ENCODE results near the gene SCNN1B.

SCNN1B gene

DNA sequence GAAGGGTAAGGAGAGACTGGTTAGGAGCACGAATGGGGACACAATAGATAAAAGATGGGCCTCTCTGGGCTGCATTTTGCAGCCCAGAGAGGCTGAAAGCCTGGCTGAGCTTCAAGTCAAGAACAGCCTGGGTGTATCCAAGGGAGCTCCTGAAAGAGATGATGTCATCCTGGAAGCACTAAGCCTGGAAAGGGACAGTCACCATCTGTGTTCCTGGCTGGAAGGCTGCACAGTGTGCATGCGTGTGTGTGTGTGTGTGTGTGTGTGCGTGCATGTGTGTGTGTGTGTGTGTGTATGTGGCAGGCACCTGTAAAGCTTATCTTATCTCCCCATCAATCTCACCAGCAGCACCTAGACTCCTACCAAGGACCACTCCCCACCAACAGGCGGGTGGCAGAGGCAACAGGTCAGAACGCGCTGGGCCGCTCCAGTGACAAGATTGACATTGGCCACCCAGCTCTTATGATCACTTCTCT is 106.8 kb downstream of the SCNN1B start:
- CTCF ChIA-PET = interaction anchor here (1.1 to 5.8 kb wide), 2 partner anchors 26 to 227 kb away, joined by 3 to 44 read pairs; no protein-coding TSS in a partner anchor
- DNase-seq (ENCODE audit: low read depth, low spot score) = no peak
- TF ChIP-seq, protein P1, sequence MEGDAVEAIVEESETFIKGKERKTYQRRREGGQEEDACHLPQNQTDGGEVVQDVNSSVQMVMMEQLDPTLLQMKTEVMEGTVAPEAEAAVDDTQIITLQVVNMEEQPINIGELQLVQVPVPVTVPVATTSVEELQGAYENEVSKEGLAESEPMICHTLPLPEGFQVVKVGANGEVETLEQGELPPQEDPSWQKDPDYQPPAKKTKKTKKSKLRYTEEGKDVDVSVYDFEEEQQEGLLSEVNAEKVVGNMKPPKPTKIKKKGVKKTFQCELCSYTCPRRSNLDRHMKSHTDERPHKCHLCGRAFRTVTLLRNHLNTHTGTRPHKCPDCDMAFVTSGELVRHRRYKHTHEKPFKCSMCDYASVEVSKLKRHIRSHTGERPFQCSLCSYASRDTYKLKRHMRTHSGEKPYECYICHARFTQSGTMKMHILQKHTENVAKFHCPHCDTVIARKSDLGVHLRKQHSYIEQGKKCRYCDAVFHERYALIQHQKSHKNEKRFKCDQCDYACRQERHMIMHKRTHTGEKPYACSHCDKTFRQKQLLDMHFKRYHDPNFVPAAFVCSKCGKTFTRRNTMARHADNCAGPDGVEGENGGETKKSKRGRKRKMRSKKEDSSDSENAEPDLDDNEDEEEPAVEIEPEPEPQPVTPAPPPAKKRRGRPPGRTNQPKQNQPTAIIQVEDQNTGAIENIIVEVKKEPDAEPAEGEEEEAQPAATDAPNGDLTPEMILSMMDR (IDR thresholded peaks at IDR 0.05; ENCODE audit: insufficient read depth, low read length, missing control alignments) = no peak
- H3K4me3 ChIP-seq (ENCODE audit: low read depth, low read length) = no peak overlapping the region
- POLR2A ChIA-PET = interaction anchor here (0.6 to 0.7 kb wide), 2 partner anchors 13 to 280 kb away, joined by 3 read pairs; no protein-coding TSS in a partner anchor

DNA sequence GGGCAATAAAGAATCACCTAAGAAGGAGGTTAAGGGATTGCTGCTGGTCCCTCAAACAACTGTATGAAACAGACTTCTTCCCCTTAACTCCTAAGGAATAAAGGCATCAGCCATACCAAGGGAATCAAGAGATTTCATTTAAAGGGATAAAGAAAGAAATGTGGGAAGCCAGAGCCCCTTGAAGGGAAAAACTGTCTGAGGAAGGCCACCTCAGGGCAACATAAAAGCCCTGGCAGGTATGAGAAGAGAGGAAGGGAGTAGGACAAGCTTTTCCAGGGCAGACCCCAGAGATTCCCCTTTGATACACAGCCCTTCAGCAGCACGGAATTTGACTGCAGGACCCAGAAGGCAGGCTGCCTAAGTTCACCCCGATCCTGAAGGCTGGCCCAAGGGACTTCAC is 107.4 kb downstream of the SCNN1B start:
- no peak overlapping the region for H3K4me3 ChIP-seq (ENCODE audit: low read depth, low read length)
- ChIA-PET POLR2A (no interaction called here), CTCF (interaction anchor here (5.8 kb wide), 1 partner anchor 25 kb away, joined by 44 read pairs; no protein-coding TSS in a partner anchor)
- TF ChIP-seq, protein P1 (IDR thresholded peaks at IDR 0.05; ENCODE audit: insufficient read depth, low read length, missing control alignments) = no peak
- no peak for DNase-seq (ENCODE audit: low read depth, low spot score)

DNA sequence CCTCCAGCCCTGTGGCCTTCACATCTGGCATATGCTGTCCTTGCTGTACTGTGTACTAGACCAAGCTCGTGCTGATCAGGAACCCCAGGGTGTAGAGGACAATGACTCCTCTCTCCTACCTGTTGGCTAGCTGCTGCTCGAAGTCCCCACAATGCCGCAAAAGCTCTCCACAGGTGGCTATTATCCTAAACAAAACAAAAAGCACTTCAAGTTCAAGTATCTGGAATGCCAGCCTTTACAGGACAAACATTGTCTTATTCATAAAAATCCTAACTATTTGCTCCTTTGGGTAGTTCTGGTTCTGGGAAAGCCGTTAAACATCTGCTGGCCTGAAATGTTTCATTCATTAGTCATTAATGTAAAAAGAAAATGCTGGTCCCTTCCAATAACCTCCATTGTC is 108.1 kb downstream of the SCNN1B start:
- no peak for DNase-seq (ENCODE audit: low read depth, low spot score)
- CTCF ChIA-PET = interaction anchor here (1.1 to 5.8 kb wide), 2 partner anchors 10 to 24 kb away, joined by 3 to 44 read pairs; no protein-coding TSS in a partner anchor
- no peak overlapping the region for H3K4me3 ChIP-seq (ENCODE audit: low read depth, low read length)
- TF ChIP-seq, protein P1 (IDR thresholded peaks at IDR 0.05; ENCODE audit: insufficient read depth, low read length, missing control alignments) = no peak
- POLR2A ChIA-PET = no interaction called here

DNA sequence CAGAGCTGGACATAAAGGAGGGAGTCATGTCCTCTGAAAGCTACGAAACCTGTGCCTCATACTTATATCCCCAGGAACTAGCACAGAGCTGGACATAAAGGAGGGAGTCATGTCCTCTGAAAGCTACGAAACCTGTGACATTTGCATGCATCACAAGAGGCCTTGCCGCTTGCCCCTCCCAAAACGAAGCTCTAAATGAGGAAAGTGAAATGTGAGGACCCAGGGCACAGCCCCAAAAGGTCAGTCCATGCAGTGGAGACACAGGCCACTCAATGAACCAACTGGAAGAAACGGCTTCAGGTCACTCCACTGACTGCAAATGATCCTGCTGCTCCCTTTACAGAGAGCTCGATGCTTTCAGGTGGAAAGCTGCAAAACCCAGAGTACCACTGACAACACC is 112.6 kb downstream of the SCNN1B start:
- DNase-seq (ENCODE audit: low read depth, low spot score) = no peak
- TF ChIP-seq, protein P1 (IDR thresholded peaks at IDR 0.05; ENCODE audit: insufficient read depth, low read length, missing control alignments) = no peak
- CTCF ChIA-PET = interaction anchor here (1.1 to 4.2 kb wide), 3 partner anchors 20 to 27 kb away, joined by 3 to 36 read pairs (median 4); no protein-coding TSS in a partner anchor
- no peak overlapping the region for H3K4me3 ChIP-seq (ENCODE audit: low read depth, low read length)
- POLR2A ChIA-PET = interaction anchor here (0.6 kb wide), 1 partner anchor 26 kb away, joined by 3 read pairs; no protein-coding TSS in a partner anchor

DNA sequence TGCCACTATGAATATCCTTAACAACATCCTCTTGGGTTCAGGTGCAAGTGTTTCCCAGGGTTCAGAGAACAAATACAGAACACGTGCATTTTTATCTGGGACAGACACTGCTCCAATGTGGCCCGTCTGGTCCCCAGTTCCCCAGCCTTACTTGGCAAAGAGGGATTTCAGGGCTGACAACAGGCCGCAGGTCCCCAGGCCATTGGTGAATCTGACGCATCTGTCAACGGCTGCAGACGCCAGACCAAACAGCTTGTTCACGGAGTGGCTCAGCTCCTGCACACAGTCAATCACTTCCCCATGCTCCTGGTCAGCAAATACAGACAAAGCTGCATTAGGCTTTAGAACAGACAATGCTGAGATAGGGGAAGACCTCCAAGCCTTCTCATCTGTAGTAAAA is 114.7 kb downstream of the SCNN1B start:
- TF ChIP-seq, protein P1 (IDR thresholded peaks at IDR 0.05; ENCODE audit: insufficient read depth, low read length, missing control alignments) = no peak
- no peak overlapping the region for H3K4me3 ChIP-seq (ENCODE audit: low read depth, low read length)
- ChIA-PET POLR2A (no interaction called here), CTCF (interaction anchor here (1.3 to 4.2 kb wide), 4 partner anchors 9 to 32 kb away, joined by 3 to 36 read pairs (median 8); no protein-coding TSS in a partner anchor)
- no peak for DNase-seq (ENCODE audit: low read depth, low spot score)

DNA sequence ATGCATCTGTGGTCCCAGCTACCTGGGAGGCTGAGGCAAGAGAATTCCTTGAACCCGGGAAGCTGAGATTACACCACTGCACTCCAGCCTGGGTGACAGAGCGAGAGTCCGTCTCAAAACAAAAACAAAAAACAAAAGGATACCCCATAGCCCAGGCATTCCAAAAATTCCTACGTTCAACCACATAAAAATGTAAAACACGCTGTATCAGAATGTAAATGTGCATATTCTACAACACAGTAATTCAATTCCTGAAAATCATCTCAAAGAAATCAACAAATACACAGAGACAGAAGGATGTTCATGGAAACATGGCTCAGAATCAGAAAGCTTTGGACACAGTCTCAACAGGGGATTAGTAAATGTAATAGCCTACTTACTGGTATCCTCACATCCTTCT is 117.9 kb downstream of the SCNN1B start:
- ChIA-PET CTCF (interaction anchor here (0.7 to 1.4 kb wide), 4 partner anchors 14 to 236 kb away, joined by 3 to 12 read pairs (median 6); no protein-coding TSS in a partner anchor), POLR2A (no interaction called here)
- DNase-seq (ENCODE audit: low read depth, low spot score) = peak; percentile 36
- TF ChIP-seq, protein P1 (IDR thresholded peaks at IDR 0.05; ENCODE audit: insufficient read depth, low read length, missing control alignments) = no peak
- no peak overlapping the region for H3K4me3 ChIP-seq (ENCODE audit: low read depth, low read length)
